Measurements from ENCODE around the gene P2RX7. TPM values are rescaled to one million over a fixed set of nuclear protein-coding genes. Genes with fewer than 3 reads are reported as not detected.

P2RX7 gene
- total and polyA plus RNA-seq, 2 donors (not counting 3 experiments of a cell fraction or from before 2014, with no cell fraction given) = 1.3 to 8.1 TPM

DNA sequence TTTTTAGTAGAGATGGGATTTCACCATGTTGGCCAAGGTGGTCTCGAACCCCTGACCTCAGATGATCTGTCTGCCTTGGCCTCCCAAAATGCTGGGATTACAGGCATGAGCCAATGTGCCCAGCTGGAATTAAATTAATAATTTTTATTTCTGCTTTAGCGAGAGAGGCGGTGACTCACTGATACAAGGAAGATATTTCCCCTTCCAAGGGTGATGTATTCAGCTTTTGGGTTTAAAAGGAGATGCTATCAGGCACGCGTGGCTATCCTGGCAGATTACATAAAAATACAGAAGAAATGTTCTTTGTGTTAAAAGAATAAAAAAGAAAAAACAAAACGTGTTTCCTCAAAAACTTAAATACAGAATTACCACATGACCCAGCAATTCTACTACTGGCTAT is 12.4 kb upstream of the P2RX7 start:
- H3K27me3 ChIP-seq (ENCODE audit: control insufficient read depth in 2 of 2, insufficient read depth in 2 of 2, low read length in 2 of 2) = no peaks in the 10 kb centered on the region
- intact Hi-C loops (cut with micrococcal nuclease) (no loop called here), dilution Hi-C loops (cut with MboI; ENCODE audit: extremely low pct_ligation_motif_present, low sequenced_read_pairs) (no loop called here)
- H3K36me3 ChIP-seq (ENCODE audit: control insufficient read depth in 2 of 2, extremely low read depth in 1 of 2, insufficient read depth in 2 of 2, low read length in 2 of 2) = no peaks in the 10 kb centered on the region
- FAIRE-seq (peak; percentile 38), DNase-seq (ENCODE audit: low read depth, low spot score) (no peak)
- no peak overlapping the region for H3K27ac ChIP-seq (ENCODE audit: insufficient read depth, low read depth, low read length)
- no peak overlapping the region for H3K9ac ChIP-seq (replicated peaks; ENCODE audit: extremely low read depth, insufficient read depth, low read length)
- H3K9me1 ChIP-seq (replicated peaks; ENCODE audit: control insufficient read depth, extremely low read depth, insufficient read depth, low read length) = no peaks in the 10 kb centered on the region
- POLR2A ChIA-PET = no interaction called here
- CTCF ChIA-PET = interaction anchor here (1.5 to 2.0 kb wide), 2 partner anchors 60 to 104 kb away, joined by 4 to 5 read pairs; no protein-coding TSS in a partner anchor
- no peak overlapping the region for H3K4me2 ChIP-seq (ENCODE audit: insufficient read depth, low read length)
- no peaks in the 10 kb centered on the region for H3K79me2 ChIP-seq (ENCODE audit: control insufficient read depth, insufficient read depth, low read length)
- no peaks in the 10 kb centered on the region for H4K20me1 ChIP-seq (replicated peaks; ENCODE audit: control insufficient read depth, extremely low read depth, insufficient read depth, low read length)
- BruUV-seq (replicated peaks) = no TSS peak
- H3K4me1 ChIP-seq (ENCODE audit: control insufficient read depth, extremely low read depth, insufficient read depth, low read length) = peaks cover 8% of the 10 kb centered on the region
- no peak overlapping the region for H2AFZ ChIP-seq (ENCODE audit: low read depth, low read length)
- TF ChIP-seq POLR2A (IDR thresholded peaks at IDR 0.05; ENCODE audit: low read depth, low read length) (no peak), GATA2 (IDR thresholded peaks at IDR 0.05; ENCODE audit: insufficient read depth, insufficient read length, low read depth, low read length) (peak; percentile 20), MYC (IDR thresholded peaks at IDR 0.05; ENCODE audit: low read depth, low read length) (no peak), CTCF (IDR thresholded peaks at IDR 0.05; ENCODE audit: extremely low read depth in 1 of 2, insufficient read depth in 1 of 2, low read depth in 1 of 2, low read length in 2 of 2) (no peak), JUN (IDR thresholded peaks at IDR 0.05; ENCODE audit: borderline replicate concordance, insufficient read depth, insufficient read length, low read depth) (no peak), POLR2AphosphoS5 (IDR thresholded peaks at IDR 0.05; ENCODE audit: insufficient read depth, low read depth, low read length) (no peak), FOS (IDR thresholded peaks at IDR 0.05; ENCODE audit: borderline replicate concordance, insufficient read depth, low read length) (no peak), EZH2 (IDR thresholded peaks at IDR 0.05; ENCODE audit: borderline replicate concordance, low read depth, low read length, severe bottlenecking) (no peak)
- TF ChIP-seq, protein P1, sequence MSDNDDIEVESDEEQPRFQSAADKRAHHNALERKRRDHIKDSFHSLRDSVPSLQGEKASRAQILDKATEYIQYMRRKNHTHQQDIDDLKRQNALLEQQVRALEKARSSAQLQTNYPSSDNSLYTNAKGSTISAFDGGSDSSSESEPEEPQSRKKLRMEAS (IDR thresholded peaks at IDR 0.05; ENCODE audit: insufficient read depth, insufficient read length) = no peak
- no peak overlapping the region for H3K4me3 ChIP-seq (replicated peaks in 1 of 3; ENCODE audit: insufficient read depth in 1 of 3, low read depth in 1 of 3, low read length in 3 of 3)
- H3K9me3 ChIP-seq (replicated peaks; ENCODE audit: control insufficient read depth, insufficient read depth, low read length) = no peaks in the 10 kb centered on the region

All from endothelial cell of umbilical vein (primary cell).